Measurements from ENCODE around the gene FBXL13.
"Not testable (repeated sequence)": the region's sequence is repeated elsewhere in the genome, so short reads cannot be mapped to it uniquely, and the experiment has no call there.

FBXL13 gene
- 0 to 1.4 reads per million in 2 donors for total RNA-seq

DNA sequence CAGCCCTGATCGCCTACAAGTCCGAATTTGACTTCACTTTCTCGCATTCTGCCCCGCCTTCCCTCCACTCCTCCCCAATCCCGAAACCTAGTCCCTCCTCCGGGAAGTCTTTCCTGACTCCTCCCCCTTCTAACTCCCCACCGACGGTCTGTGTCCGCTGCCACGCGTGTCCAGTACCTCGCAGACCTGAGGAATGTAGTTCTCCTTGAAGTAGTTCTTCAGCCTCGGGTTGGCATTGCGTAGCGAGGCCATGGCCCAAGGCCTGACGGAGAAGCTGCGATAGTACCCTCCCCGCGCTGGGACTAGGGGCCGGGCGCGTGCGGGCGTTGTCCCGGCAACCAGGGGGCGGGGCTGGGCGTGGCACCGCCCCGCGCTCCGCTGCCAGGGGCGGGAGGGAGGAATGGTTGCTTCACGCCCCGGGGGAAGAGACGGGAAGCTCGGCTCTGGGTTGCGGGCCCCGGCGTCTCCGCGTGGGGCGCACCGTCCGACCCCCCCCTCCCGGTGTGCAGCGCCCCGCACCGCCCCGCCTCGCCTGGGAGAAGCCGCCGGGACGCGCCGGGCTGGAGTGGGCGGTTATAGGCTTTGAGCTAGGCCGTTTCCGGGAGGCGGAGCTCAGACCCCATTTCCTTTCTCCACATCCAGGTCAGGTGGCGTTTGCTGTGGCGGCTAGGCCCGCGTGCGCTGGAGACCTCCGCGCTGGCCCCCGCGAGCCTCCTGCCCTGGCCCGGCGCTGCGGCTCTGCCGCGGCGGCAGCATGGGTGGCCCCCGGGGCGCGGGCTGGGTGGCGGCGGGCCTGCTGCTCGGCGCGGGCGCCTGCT is at the start of gene FBXL13, which contains the start of gene ARMC10:
Gene FBXL13, minus strand, starts transcription at position 278 of the 818 bp plus-strand sequence.
Gene ARMC10, plus strand, starts transcription at position 622 of the 818 bp plus-strand sequence. Its CDS starts 133 bp downstream, at position 755.
- peak; percentile 79 to 90 (median 87) for DNase-seq

DNA sequence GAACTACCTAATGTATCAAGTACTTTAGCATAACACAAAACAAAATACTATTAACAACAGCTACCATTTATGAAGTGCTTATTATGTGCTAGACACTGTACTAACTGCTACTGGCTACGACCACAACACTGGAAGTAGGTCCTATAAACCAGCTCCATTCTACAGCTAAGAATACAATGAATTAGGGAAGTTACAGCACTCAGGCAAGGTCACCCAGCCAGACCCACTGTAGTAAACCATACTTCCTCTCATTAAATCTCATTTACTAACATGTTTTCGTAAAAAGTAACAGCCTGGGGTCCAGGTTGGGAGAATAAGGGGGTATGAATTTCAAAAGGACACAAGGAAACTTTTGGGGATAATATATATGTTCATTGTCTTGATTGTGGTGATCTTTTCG is 48.9 kb upstream of the FBXL13 start:
- DNase-seq, result no peak

DNA sequence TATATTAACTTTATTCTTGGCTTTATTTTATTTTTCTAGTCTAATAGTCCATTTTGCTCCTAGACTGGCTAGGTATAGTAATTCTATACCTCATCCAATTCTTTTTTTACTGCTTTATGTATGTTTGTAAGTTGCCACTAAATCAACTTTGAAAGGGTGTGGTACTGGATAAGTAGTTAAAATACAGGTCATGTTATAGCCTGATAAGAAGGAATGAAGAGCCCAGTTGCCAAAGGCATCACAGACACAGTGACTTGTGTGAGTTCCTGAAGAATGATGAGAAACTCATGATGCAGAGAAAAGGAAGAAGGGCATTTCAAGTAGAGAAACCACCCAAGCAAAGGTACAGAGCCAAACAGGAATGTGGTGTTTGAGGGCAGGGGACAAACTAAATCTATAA is 47.0 kb upstream of the FBXL13 start:
- no peak for DNase-seq

DNA sequence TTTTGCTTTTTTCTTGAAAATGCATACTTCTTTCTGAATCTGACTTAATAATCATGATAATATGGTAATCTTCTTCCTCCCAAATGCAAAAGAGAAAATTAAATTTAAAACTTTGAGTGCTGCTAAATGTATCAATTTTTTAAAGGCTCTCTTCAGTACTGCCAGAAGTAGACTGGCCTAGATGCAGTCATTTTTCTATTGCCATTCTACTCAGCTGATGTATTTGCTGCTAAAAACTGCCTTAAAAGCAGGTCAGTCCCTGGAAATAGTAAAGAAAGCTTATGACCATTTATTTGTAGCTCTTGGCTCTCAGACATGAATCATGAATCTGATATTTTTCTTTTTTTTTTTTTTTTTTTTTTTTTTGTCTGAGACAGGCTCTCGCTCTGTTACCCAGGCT is 45.8 kb upstream of the FBXL13 start:
- DNase-seq, result no peak

DNA sequence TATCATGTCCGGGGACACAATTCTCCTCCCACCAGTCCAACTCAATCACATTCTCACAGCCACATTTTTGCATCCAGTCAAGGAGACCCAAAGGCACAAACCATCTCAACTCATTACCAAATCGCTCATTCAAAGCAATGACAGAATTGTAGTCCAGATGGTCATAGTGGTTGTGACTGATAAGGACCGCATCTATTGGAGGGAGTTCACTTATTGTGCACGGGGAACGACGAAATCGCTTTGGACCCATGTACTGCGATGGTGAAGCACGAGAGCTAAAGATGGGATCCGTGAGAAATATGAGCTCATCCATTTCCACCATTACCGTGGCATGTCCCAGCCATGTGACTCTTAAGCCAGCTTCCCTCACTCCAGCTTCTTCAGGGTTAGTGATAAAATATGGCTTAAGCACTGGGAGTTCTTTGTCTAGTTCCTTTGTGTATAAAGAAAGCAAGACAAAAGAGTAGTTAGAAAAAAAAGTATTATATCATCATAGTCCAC is 45.2 kb upstream of the FBXL13 start:
- DNase-seq, result no peak

DNA sequence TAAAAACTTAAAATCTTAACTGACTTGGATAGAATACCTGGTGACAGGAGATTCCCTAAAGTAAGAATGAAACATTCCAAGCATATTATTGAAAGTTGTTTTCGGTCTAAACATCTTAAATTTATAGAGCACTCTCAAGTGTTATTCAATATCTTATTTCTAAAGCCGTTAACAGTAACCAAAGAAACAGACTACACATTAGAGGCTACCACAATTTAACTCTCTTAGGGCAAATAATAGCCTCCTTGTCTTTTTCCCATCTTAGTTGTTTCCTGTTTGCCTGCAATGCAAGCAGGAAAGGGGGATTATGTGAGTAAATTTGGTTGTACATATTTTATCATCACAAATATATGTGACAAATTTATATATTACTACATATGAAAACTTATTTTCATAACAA is 42.9 kb upstream of the FBXL13 start:
- no peak for DNase-seq

DNA sequence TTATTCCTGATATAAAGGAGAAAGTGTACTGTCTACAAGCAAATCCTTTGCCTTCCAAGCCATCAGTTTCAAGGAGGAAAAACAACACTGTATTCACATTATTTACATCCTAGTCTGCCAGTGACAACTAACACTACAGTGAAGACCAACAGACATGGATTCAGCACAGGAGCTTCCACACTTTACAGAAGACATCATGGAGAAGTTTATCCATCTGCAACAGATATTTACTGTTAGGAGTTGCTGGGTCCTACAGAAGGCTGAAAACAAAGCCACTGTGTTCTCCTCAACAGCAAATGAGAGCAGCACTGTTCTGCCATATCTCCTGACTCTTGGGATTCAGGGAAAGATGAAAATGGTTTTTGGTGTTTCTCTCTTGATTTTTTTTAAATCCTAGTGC is 42.4 kb upstream of the FBXL13 start:
- DNase-seq, result no peak

DNA sequence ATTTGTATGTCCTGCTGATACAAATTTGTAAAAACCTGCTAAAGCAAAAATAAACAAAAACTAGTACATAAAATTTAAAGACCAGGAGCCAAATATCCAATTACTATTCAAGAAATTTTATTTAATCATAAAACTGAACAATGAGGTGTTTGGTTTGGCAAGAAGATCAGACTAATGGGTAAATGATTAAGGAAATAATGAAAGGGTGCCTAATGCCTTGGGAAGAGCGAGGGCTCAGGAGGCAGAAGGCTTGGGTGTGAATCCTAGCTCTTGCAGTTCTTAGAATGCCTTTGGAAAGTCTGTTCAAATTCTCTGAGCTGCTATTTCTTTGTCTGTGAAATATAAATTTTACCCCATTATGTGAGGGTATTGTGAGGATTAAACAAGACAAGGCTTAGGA is 41.9 kb upstream of the FBXL13 start:
- DNase-seq, result no peak

DNA sequence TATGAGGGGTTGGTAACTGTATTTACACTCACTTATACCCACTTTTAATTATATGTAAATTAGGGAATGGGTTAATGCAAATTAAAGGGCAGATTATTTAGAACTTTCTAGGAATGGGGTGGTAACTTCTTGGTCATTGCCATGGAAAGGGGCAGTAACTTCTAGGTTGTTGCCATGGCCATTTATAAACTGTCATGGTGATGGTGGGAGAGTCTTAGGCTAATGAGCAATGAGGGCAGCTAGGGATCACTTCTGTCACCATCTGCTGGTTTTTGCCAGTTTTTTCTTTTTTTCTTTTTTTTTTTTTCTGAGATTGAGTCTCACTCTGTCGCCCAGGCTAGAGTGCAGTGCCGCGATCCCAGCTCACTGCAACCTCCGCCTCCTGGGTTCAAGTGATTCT is 41.2 kb upstream of the FBXL13 start:
- no peak for DNase-seq

DNA sequence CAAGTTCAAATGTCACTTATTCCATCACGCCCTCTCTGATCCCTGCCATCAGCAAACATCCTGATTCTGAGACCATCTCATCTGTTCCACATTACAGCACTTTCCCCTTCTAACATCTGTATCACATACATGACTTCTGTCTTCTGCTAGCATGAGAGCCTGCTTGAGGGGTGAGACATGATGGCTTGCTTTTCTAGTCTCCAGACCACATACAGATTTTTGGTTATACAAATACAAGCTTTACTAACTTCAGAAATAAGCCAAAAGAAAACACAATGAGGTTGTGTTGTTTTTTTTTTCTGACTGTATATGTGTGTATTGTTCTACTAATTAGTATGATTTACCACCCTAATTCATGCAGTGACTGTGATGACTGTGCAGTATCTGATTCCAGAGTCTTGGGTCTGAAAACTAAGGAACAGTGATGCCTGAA is 40.0 kb upstream of the FBXL13 start:
- no peak for DNase-seq

DNA sequence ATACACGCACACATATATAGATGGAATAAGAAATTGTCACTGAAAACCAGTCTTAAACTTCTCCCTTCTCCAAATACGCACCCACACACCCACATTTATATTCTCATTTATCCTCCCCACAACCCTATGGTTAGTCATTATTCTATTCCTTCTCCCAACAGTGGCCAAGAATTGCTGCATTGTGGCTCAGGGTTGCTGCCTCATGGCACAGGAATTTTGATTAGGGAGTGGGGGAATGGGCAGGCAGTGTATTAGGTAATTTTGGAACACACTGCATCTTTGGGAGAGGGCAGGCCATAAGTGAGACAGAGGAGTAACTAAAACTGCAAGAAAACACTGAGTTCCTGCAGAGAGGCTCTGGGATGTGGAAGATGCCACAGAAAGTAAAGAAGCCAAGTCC is 38.6 kb upstream of the FBXL13 start:
- no peak for DNase-seq

DNA sequence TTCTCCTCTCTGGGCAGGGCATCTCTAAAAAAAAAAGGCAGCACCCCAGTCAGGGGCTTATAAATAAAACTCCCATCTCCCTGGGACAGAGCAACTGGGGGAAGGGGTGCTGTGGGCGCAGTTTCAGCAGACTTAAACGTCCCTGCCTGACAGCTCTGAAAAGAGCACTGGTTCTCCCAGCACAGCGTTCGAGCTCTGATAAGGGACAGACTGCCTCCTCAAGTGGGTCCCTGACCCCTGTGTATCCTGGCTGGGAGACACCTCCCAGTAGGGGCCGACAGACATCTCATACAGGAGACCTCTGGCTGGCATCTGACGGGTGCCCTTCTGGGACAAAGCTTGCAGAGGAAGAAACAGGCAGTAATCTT is 32.1 kb upstream of the FBXL13 start:
- not testable (repeated sequence) for DNase-seq

DNA sequence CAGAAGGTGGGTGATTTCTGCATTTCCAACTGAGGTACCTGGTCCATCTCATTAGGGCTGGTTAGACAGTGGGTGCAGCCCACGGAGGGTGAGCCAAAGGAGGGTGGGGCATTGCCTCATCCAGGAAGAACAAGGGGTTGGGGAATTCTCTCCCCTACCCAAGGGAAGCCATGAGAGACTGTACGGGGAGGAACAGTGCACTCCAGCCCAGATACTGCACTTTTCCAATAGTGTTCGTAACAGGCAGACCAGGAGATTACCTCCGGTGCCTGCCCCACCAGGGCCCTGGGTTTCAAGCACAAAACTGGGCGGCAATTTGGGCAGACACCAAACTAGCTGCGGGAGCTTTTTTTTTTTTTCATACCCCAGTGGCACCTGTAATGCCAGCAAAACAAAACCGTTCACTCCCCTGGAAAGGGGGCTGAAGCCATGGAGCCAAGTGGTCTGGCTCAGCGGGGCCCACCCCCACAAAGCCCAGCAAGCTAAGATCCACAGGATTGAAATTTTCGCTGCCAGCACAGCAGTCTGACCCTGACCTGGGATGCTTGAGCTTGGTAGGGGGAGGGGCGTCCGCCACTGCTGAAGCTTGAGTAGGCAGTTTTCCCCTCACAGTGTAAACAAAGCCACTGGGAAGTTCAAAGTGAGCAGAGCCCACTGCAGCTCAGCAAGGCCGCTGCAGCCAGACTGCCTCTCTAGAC is 31.6 kb upstream of the FBXL13 start:
- no peak for DNase-seq

DNA sequence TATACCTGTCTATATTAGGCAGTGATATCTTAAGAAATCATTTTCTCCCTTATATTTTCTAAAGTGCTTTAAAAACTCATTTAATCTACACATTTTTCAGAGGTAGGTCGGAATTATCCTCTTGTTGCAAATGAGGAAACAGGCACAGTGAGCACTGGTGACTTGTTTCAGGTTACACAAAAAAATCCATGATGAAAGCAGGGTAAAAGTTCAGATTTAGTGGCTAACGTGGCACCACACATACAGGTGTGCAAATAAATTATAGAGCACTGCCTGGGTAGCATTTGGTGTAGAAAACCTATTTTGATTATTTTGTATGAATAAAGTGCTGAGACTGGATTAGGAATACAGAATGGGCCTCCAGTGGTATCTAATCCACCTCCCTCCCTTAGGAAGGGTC is 26.9 kb upstream of the FBXL13 start:
- no peak for DNase-seq

DNA sequence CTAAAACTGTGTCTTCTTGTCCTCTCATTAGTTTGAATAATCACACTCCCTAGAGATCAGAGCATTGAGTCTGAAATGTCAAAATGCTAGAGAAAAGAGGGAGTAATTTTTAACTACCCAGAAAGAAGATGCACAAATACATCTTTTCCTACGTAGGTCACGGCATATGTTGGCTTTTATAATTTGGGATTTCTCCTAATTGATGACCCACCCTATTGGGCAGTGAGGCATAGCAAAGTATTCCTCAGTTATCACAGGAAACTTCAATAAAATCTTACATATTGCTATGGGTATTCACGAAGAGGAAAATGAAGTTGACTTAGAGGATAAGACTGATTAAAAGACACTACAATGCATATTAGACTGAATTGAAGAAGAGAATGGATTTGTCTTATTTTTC is 25.8 kb upstream of the FBXL13 start:
- no peak for DNase-seq

DNA sequence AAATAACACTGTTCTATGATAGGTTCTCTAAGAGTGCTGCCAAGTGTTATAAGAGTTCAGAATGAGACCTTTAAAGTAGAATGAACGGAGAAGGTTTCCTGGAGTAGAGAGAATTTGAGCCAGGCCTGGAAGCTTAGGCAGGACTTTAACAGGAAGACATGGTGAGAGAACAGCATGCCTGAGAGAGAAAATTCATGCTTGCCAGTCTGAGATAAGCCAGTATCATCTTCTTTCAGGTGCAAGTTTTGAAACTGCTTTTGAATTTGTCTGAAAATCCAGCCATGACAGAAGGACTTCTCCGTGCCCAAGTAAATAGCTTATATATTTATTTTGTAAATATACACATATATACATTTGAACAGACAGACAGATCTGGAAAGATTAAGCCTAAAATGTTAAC is 22.4 kb upstream of the FBXL13 start:
- DNase-seq, result no peak

DNA sequence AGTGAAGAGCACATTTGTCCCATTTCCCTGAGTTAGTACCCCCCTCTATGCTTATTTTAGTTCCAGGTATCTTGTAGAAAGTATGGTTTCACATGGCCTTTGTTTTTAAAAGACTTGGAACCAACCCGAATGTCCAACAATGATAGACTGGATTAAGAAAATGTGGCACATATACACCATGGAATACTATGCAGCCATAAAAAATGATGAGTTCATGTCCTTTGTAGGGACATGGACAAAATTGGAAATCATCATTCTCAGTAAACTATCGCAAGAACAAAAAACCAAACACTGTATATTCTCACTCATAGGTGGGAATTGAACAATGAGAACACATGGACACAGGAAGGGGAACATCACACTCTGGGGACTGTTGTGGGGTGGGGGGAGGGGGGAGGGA is 21.0 kb upstream of the FBXL13 start:
- not testable (repeated sequence) for DNase-seq

DNA sequence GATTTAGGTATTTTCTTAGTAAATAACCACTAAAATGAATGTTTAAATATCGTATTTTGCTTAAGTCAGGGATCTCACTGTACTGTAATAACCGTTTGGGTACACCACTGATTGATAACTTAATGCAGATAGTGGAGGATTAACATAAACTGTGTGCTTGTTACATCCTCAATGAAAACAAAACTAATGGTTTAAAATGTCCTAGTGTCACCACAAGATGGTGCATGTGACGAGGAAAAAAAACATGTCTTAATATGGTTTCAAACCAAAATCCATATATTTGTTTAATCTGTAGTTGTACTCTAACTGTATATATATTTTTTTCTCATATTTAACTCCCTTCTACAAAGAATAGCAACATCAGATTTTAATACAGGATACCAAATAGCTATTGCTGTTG is 19.5 kb upstream of the FBXL13 start:
- peak in 1 of 5 experiments; percentile 35 for DNase-seq

DNA sequence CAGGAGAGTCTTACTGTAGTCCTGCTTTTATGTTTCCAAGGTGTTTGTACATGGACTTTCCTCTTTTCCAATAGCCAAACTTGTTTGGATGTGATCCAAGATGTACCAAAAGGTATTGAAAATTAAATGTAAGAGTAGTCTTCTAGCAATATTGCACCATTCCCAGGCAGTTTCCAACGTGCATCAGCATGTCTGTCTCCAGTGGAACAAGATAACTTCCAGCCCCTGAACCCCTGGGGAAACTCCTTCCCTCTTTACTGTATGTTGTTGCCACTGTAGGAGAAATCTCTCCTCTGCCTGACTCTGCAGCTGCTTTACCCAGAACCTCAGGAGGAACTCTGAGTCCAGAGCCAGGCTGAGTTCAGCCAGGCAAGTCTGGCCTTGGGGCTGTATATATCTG is 18.8 kb upstream of the FBXL13 start:
- DNase-seq, result no peak

DNA sequence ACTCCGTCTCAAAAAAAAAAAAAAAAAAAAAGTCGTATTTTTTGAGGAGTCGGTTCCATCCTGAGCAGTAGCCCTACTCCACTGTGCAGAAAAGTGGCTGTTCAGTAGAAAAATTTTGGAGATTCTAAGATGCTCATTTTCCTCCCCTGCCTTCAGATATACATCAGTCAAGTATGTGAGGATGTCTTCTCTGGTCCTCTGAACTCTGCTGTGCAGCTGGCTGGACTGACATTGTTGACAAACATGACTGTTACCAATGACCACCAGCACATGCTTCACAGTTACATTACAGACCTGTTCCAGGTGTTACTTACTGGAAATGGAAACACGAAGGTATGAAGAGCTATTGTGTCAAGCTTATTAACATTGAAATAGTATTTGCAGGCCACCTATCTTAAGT is 17.7 kb upstream of the FBXL13 start:
- not testable (repeated sequence) for DNase-seq

DNA sequence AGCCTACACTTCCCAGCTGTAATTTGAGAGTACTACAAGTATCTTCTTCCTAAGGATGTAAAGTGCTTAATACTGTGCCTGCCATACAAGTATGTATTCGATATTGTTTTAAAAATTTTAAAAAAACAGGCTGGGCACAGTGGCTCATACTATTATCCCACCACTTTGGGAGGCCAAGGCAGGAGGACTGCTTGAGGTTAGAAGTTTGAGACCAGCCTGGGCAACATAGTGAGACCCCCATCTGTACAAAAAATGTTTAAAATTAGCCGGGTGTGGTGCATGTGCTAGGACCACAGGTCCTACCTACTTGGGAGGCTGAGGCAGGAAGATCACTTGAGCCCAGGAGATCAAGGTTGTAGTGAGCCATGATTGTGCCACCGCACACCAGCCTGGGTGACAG is 8.6 kb upstream of the FBXL13 start:
- no peak for DNase-seq

DNA sequence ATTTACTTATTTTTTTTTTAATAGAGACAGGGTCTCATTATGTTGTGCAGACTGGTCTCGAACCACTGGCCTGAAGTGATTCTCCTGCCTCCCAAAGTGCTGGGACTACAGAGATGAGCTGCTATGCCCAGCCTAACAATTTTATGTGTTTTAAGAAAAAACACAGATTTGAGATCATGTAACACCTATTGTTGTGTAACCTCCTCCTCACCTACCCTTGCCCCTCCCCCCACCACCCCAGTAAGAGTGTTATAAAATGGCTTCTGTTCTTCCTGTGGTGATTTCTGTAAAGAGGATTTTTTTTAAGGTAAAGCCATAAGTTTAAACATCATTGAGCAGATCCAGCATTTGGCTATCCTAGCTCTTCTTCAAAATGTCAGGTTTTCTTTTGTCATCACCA is 7.9 kb upstream of the FBXL13 start:
- DNase-seq, result peak in 1 of 5 experiments; percentile 9

DNA sequence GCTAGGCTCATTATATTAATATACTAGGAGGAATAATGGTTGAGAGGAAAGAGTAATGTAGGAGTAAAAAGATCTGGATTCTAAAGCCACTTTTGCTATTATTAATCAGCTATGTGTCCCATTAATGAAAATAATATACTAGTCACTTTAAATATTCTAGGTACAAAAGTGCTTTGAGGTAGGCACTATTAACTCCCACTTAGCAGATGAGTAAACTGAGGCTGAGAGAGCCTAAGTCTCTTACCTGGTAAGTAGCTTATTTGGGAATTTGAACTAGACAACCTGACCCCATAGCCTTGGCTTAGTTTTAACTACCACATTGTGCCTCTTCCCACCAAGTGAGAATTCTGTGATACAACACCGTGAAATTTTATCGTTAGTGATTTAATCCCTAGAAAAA is 6.3 kb upstream of the FBXL13 start:
- DNase-seq, result no peak

DNA sequence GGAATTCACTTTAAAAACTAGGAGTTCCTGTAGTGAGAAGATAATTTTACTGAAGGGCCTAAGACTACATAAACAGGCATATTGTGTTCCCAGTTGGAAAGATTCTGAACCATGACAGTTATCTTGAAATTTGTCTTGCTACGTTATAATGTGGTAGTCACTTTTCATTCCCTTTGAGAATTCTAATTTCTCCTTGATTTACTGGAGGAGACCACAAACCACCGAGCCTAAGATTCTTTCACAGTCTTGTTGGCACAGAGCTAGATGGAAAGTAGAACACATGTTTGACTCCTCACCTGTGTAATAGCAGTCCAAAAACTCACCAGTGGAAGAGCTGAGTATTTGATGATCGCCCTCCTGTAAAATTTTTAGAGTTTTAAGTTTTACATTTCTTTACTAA is 5.2 kb upstream of the FBXL13 start:
- DNase-seq, result no peak
